Neural cell (in vitro differentiated cells): Measurements from ENCODE around the gene BCL2L12. TPM values are rescaled to one million over a fixed set of nuclear protein-coding genes. Genes with fewer than 3 reads are reported as not detected.

ENCODE experiments used
- H2AFZ ChIP-seq: fragments of 200-600, 300-800 bp; sonication (generic), shearing (Covaris generic); 2 replicates; pipeline ENCODE4 v1.6.0; 2014; ENCODE audit warnings: low read depth, mild to moderate bottlenecking, antibody characterized with exemption, low read length, moderate library complexity
- H3F3A ChIP-seq: fragments of 200-600 bp; shearing (Covaris generic); 2 replicates; pipeline ENCODE4 v1.6.1; 2016; ENCODE audit warnings: mild to moderate bottlenecking, moderate library complexity, mixed read lengths, antibody characterized with exemption, low read length; ENCODE audit not compliant: insufficient read depth, poor library complexity, severe bottlenecking
- H3K27ac ChIP-seq: fragments of 200-600, 300-800 bp; sonication (generic), shearing (Covaris generic); 2 replicates; pipeline ENCODE4 v1.5.1; 2014; ENCODE audit warnings: mild to moderate bottlenecking, low read length, moderate library complexity
- H3K27me3 ChIP-seq: fragments of 300-800, 200-600 bp; sonication (generic), shearing (Covaris generic); 2 replicates; pipeline ENCODE4 v1.6.0; 2014; ENCODE audit warnings: mild to moderate bottlenecking, low read depth, low read length, moderate library complexity; ENCODE audit not compliant: insufficient read depth
- H3K36me3 ChIP-seq: fragments of 300-800, 200-600 bp; sonication (generic), shearing (Covaris generic); 2 replicates; pipeline ENCODE4 v1.5.1; 2014; ENCODE audit warnings: mild to moderate bottlenecking, antibody characterized with exemption, low read length, moderate library complexity; ENCODE audit not compliant: insufficient read depth
- H3K4me2 ChIP-seq: fragments of 300-800, 200-600 bp; sonication (generic), shearing (Covaris generic); 2 replicates; pipeline ENCODE4 v1.6.0; 2014; ENCODE audit warnings: mild to moderate bottlenecking, low read length
- H3K4me3 ChIP-seq: fragments of 300-800, 200-600 bp; sonication (generic), shearing (Covaris generic); 2 replicates; pipeline ENCODE4 v1.5.1; 2014; ENCODE audit warnings: mild to moderate bottlenecking, low read length, moderate library complexity
- H3K79me2 ChIP-seq: fragments of 200-600 bp; shearing (Covaris generic); replicated peaks from 2 replicates; pipeline ENCODE4 v1.6.0; 2014; ENCODE audit warnings: mild to moderate bottlenecking, low read length, moderate library complexity; ENCODE audit not compliant: insufficient read depth
- H3K9ac ChIP-seq: fragments of 300-800, 200-600 bp; sonication (generic), shearing (Covaris generic); 2 replicates; pipeline ENCODE4 v1.6.1; 2016; ENCODE audit warnings: mild to moderate bottlenecking, low read length, mixed read lengths
- H3K9me2 ChIP-seq: fragments of 200-600 bp; shearing (Covaris generic); 2 replicates; pipeline ENCODE4 v1.6.1; 2016; ENCODE audit warnings: mild to moderate bottlenecking, low read length, mixed read lengths; ENCODE audit not compliant: insufficient read depth
- H3K9me3 ChIP-seq: fragments of 200-600, 300-800 bp; sonication (generic), shearing (Covaris generic); 2 replicates; pipeline ENCODE4 v1.6.1; 2016; ENCODE audit warnings: mild to moderate bottlenecking, mixed run types, low read length, moderate library complexity, mixed read lengths
- H4K20me1 ChIP-seq: fragments of 200-600 bp; shearing (Covaris generic); 2 replicates; pipeline ENCODE4 v1.6.1; 2016; ENCODE audit warnings: mild to moderate bottlenecking, mixed run types; ENCODE audit not compliant: insufficient read depth
- CTCF ChIP-seq: fragments of 450-650 bp; IDR thresholded peaks from 2 replicates; pipeline ENCODE4 v1.5.1; 2014; ENCODE audit warnings: antibody characterized with exemption, mild to moderate bottlenecking, moderate library complexity; ENCODE audit not compliant: poor library complexity, severe bottlenecking
- EP300 ChIP-seq: fragments of 450-650 bp; conservative IDR thresholded peaks from 2 replicates; pipeline ENCODE4 v1.6.1; 2014; ENCODE audit warnings: antibody characterized with exemption, mild to moderate bottlenecking, moderate library complexity; ENCODE audit not compliant: poor library complexity, severe bottlenecking
- EZH2 ChIP-seq: fragments of 200-600, 300-800 bp; shearing (Covaris generic), sonication (generic); IDR thresholded peaks from 2 replicates; pipeline ENCODE4 v1.6.1; 2014; ENCODE audit warnings: antibody characterized with exemption, low read length, borderline replicate concordance, mild to moderate bottlenecking; ENCODE audit not compliant: insufficient read depth, poor library complexity, severe bottlenecking
- MXI1 ChIP-seq: fragments of 450-650 bp; conservative IDR thresholded peaks from 2 replicates; pipeline ENCODE4 v1.6.1; 2014; ENCODE audit warnings: antibody characterized with exemption, mild to moderate bottlenecking; ENCODE audit not compliant: poor library complexity, severe bottlenecking
- POLR2AphosphoS5 ChIP-seq: IDR thresholded peaks from 2 replicates; pipeline ENCODE4 v1.6.1; 2012
- RAD21 ChIP-seq: fragments of 450-650 bp; conservative IDR thresholded peaks from 2 replicates; pipeline ENCODE4 v1.6.1; 2014; ENCODE audit warnings: antibody characterized with exemption, mild to moderate bottlenecking, moderate library complexity
- REST ChIP-seq: IDR thresholded peaks from 2 replicates; pipeline ENCODE4 v1.6.1; 2012; ENCODE audit warnings: borderline replicate concordance
- SMC3 ChIP-seq: fragments of 450-650 bp; conservative IDR thresholded peaks from 2 replicates; pipeline ENCODE4 v1.6.1; 2014; ENCODE audit warnings: antibody characterized with exemption, mild to moderate bottlenecking, moderate library complexity; ENCODE audit not compliant: poor library complexity
- TAF1 ChIP-seq: IDR thresholded peaks from 2 replicates; pipeline ENCODE4 v1.6.1; 2012; ENCODE audit warnings: low read depth
- polyA plus RNA-seq: library from polyadenylated mRNA; depleted of rRNA; stranded (reverse); fragments of >200 nt; gene quantifications from 2 replicates; pipeline ENCODE4 v1.2.3, GENCODE V29; 2014

The BCL2L12 gene
- polyA plus RNA-seq, 1 donor from 2014 or later: 1.1 TPM

GRCh38 chr19:49683814-49684250 lies 18.1 kb downstream of the BCL2L12 start:
- Histone ChIP-seq H4K20me1 (no peaks in the 10 kb centered on the region), H3K9ac (no peak overlapping the region), H3F3A (no peaks in the 10 kb centered on the region), H3K27ac (no peak overlapping the region), H3K9me2 (no peaks in the 10 kb centered on the region), H3K4me3 (no peak overlapping the region), H3K79me2 (peaks cover 21% of the 10 kb centered on the region), H3K9me3 (no peaks in the 10 kb centered on the region), H3K4me2 (no peak overlapping the region), H3K36me3 (no peaks in the 10 kb centered on the region), H3K27me3 (no peaks in the 10 kb centered on the region), H2AFZ (no peak overlapping the region)
- TF ChIP-seq TAF1 (no peak), SMC3 (no peak), MXI1 (no peak), EZH2 (no peak), POLR2AphosphoS5 (no peak), EP300 (no peak), REST (no peak)

- Histone ChIP-seq H3K36me3 (no peaks in the 10 kb centered on the region), H4K20me1 (no peaks in the 10 kb centered on the region), H3K9me3 (no peaks in the 10 kb centered on the region), H3K27me3 (no peaks in the 10 kb centered on the region), H3F3A (no peaks in the 10 kb centered on the region), H3K9ac (no peak overlapping the region), H2AFZ (no peak overlapping the region), H3K4me2 (no peak overlapping the region), H3K4me3 (no peak overlapping the region), H3K27ac (no peak overlapping the region), H3K9me2 (no peaks in the 10 kb centered on the region), H3K79me2 (peaks cover 16% of the 10 kb centered on the region)
- TF ChIP-seq POLR2AphosphoS5 (no peak), TAF1 (no peak), SMC3 (no peak)
Measured at GRCh38 chr19:49684251-49684982, 18.7 kb downstream of the BCL2L12 start.

GRCh38 chr19:49684983-49685553 lies 19.3 kb downstream of the BCL2L12 start:
- no peaks in the 10 kb centered on the region for H3F3A ChIP-seq
- no peak overlapping the region for H3K27ac ChIP-seq
- no peak overlapping the region for H3K4me2 ChIP-seq
- H3K9me2 ChIP-seq: no peaks in the 10 kb centered on the region
- no peak overlapping the region for H3K9ac ChIP-seq
- peaks cover 9% of the 10 kb centered on the region for H3K79me2 ChIP-seq
- H3K27me3 ChIP-seq: no peaks in the 10 kb centered on the region
- H3K4me3 ChIP-seq: no peak overlapping the region
- no peaks in the 10 kb centered on the region for H4K20me1 ChIP-seq
- no peak overlapping the region for H2AFZ ChIP-seq
- H3K9me3 ChIP-seq: no peaks in the 10 kb centered on the region
- no peaks in the 10 kb centered on the region for H3K36me3 ChIP-seq
- no peak for TF ChIP-seq CTCF
- TF ChIP-seq RAD21: no peak
- no peak for TF ChIP-seq TAF1
- no peak for TF ChIP-seq MXI1
- TF ChIP-seq EP300: no peak
- TF ChIP-seq EZH2: no peak
- no peak for TF ChIP-seq POLR2AphosphoS5
- no peak for TF ChIP-seq SMC3
- TF ChIP-seq REST: no peak
